Activated CD4-positive, alpha-beta T cell treated with anti-CD3 and anti-CD28 coated beads for 36 hours (primary cell): ENCODE results near the gene LRRC4C. TPM values are rescaled to one million over a fixed set of nuclear protein-coding genes. Genes with fewer than 3 reads are reported as not detected.

Source experiments
- ATAC-seq: fragments of 200-7000 bp; cut with Tn5 transposase; one replicate; pipeline ENCODE4 v1.10.0; 2021; ENCODE audit warnings: mild to moderate bottlenecking, moderate library complexity
- CTCF ChIA-PET: fragments of 350-600 bp; sonication (Branson Sonifier 250); formaldehyde crosslinking; loops from one replicate; lab custom pipeline; 2021; ENCODE audit warnings: antibody characterized with exemption; lab: Charles Lee
- POLR2A ChIA-PET: fragments of 350-600 bp; sonication (Branson Sonifier 250); formaldehyde crosslinking; loops from one replicate; lab custom pipeline; 2021; ENCODE audit warnings: antibody characterized with exemption, inconsistent platforms; lab: Charles Lee
- DNase-seq: peaks from one replicate; pipeline ENCODE4 v3.0.0-alpha.2; 2020
- H3K27ac Mint-ChIP-seq: one replicate; pipeline ENCODE4 v1.8.0; 2021; ENCODE audit warnings: mixed read lengths
- H3K27me3 Mint-ChIP-seq: one replicate; pipeline ENCODE4 v1.8.0; 2021; ENCODE audit warnings: mixed read lengths
- H3K36me3 Mint-ChIP-seq: one replicate; pipeline ENCODE4 v1.8.0; 2021; ENCODE audit warnings: low read depth, mixed read lengths
- H3K4me1 Mint-ChIP-seq: one replicate; pipeline ENCODE4 v1.8.0; 2021; ENCODE audit warnings: mixed read lengths
- H3K4me3 Mint-ChIP-seq: one replicate; pipeline ENCODE4 v1.8.0; 2021; ENCODE audit warnings: mild to moderate bottlenecking, moderate library complexity, mixed read lengths
- H3K9me3 Mint-ChIP-seq: one replicate; pipeline ENCODE4 v1.8.0; 2021; ENCODE audit warnings: low read depth, mixed read lengths
- intact Hi-C, 2 experiments: fragments of 100-400 bp; cut with DNase I in 1 of 2; cut with micrococcal nuclease in 1 of 2; formaldehyde crosslinking; loops; one replicate each; pipeline versions ENCODE4 v1.14.2 to v1.15.1; 2022 to 2024; cut with DNase I, micrococcal nuclease
- total RNA-seq, 2 experiments: library from RNA; stranded (reverse); gene quantifications; one replicate each; pipeline ENCODE4 v1.2.3, GENCODE V29; 2021

Gene LRRC4C
- total RNA-seq, 2 experiments from 2014 or later, result not detected

GRCh38 chr11:40370821-40371616 is 1088.4 kb downstream of the LRRC4C start:
- H3K4me3 Mint-ChIP-seq, result no peak overlapping the region
- DNase-seq (no peak), ATAC-seq (no peak)
- CTCF ChIA-PET, result no interaction called here
- intact Hi-C loops, result no loop called here
- H3K27me3 Mint-ChIP-seq, result no peaks in the 10 kb centered on the region
- no peaks in the 10 kb centered on the region for H3K4me1 Mint-ChIP-seq
- H3K36me3 Mint-ChIP-seq, result no peaks in the 10 kb centered on the region
- POLR2A ChIA-PET, result no interaction called here
- H3K9me3 Mint-ChIP-seq, result peaks cover 11% of the 10 kb centered on the region
- H3K27ac Mint-ChIP-seq, result no peak overlapping the region

- Mint-ChIP-seq H3K4me3 (no peak overlapping the region), H3K9me3 (peaks cover 30% of the 10 kb centered on the region), H3K36me3 (no peaks in the 10 kb centered on the region), H3K27ac (no peak overlapping the region), H3K4me1 (no peaks in the 10 kb centered on the region), H3K27me3 (no peaks in the 10 kb centered on the region)
- ChIA-PET POLR2A (no interaction called here), CTCF (no interaction called here)
- intact Hi-C loops, result no loop called here
- ATAC-seq (no peak), DNase-seq (no peak)
Measured at GRCh38 chr11:40360206-40360798, 1099.2 kb downstream of the LRRC4C start.

- no peak for ATAC-seq
- POLR2A ChIA-PET, result no interaction called here
- Mint-ChIP-seq H3K9me3 (peaks cover 30% of the 10 kb centered on the region), H3K36me3 (no peaks in the 10 kb centered on the region), H3K4me3 (no peak overlapping the region), H3K27me3 (no peaks in the 10 kb centered on the region), H3K27ac (no peak overlapping the region), H3K4me1 (no peaks in the 10 kb centered on the region)
- CTCF ChIA-PET, result no interaction called here
- intact Hi-C loops, result no loop called here
- no peak for DNase-seq
Measured at GRCh38 chr11:40354121-40354520, 1105.3 kb downstream of the LRRC4C start.

- no peak for DNase-seq
Measured at GRCh38 chr11:40340911-40341310, 1118.5 kb downstream of the LRRC4C start.

GRCh38 chr11:40338739-40339138 is 1120.7 kb downstream of the LRRC4C start:
- intact Hi-C loops, result no loop called here

More at GRCh38 chr11:40340911-40341310, 1118.5 kb downstream of the LRRC4C start:
- Mint-ChIP-seq H3K9me3 (peaks cover 11% of the 10 kb centered on the region), H3K36me3 (no peaks in the 10 kb centered on the region), H3K27ac (no peak overlapping the region), H3K27me3 (no peaks in the 10 kb centered on the region), H3K4me3 (no peak overlapping the region), H3K4me1 (no peaks in the 10 kb centered on the region)
- ChIA-PET CTCF (no interaction called here), POLR2A (no interaction called here)
- intact Hi-C loops, result no loop called here
- no peak for ATAC-seq

DNA sequence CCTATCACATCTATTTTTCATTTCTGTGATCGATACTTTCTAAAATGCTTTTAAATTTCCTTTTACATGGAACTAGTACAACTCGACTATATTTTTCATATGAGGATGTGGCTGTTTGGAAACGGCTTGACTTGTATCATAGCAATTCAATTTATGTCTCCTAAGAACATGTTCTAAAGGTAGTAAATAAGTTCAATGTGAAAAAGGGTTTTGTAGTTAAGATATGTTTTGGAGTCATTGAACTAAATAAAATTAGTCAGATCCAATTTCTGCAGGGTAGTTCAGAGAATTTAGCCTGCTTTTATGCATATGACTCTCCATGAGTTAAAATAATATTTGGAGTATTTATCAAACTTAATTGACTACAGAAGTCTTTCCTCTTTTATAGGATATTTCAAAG is 1121.4 kb downstream of the LRRC4C start:
- Mint-ChIP-seq H3K9me3 (peaks cover 10% of the 10 kb centered on the region), H3K4me1 (no peaks in the 10 kb centered on the region), H3K27ac (no peak overlapping the region), H3K27me3 (no peaks in the 10 kb centered on the region), H3K36me3 (no peaks in the 10 kb centered on the region), H3K4me3 (no peak overlapping the region)
- ChIA-PET CTCF (no interaction called here), POLR2A (no interaction called here)
- ATAC-seq (no peak), DNase-seq (no peak)
- intact Hi-C loops, result no loop called here

More at GRCh38 chr11:40338739-40339138, 1120.7 kb downstream of the LRRC4C start:
- no peak overlapping the region for H3K4me3 Mint-ChIP-seq
- peaks cover 9% of the 10 kb centered on the region for H3K9me3 Mint-ChIP-seq
- DNase-seq (no peak), ATAC-seq (no peak)
- ChIA-PET POLR2A (no interaction called here), CTCF (no interaction called here)
- H3K27ac Mint-ChIP-seq, result no peak overlapping the region
- H3K36me3 Mint-ChIP-seq, result no peaks in the 10 kb centered on the region
- H3K27me3 Mint-ChIP-seq, result no peaks in the 10 kb centered on the region
- no peaks in the 10 kb centered on the region for H3K4me1 Mint-ChIP-seq

DNA sequence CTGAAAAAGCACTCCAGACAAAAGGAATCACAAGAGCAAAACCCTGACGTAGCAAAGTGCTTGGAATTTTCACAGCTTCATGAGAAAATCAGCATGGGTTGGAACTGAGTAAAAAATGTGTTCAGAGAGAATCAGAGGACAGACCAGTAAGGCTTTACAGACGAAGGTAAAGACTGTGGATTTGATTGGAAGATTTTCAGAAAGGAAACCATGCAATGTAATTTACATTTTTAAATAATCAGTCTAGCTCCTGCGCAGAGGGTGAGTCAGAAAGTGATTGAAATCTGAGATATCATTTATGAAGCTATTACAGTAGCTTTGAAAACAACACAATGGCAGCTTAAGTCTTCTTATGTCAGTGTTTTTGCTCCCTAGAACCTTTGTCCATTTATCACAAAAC is 1122.3 kb downstream of the LRRC4C start:
- ChIA-PET POLR2A (no interaction called here), CTCF (no interaction called here)
- DNase-seq (no peak), ATAC-seq (no peak)
- no peaks in the 10 kb centered on the region for H3K36me3 Mint-ChIP-seq
- no peaks in the 10 kb centered on the region for H3K27me3 Mint-ChIP-seq
- H3K4me1 Mint-ChIP-seq, result no peaks in the 10 kb centered on the region
- H3K9me3 Mint-ChIP-seq, result peaks cover 14% of the 10 kb centered on the region
- no peak overlapping the region for H3K27ac Mint-ChIP-seq
- H3K4me3 Mint-ChIP-seq, result no peak overlapping the region
- intact Hi-C loops, result no loop called here

- no peaks in the 10 kb centered on the region for H3K27me3 Mint-ChIP-seq
- peaks cover 12% of the 10 kb centered on the region for H3K9me3 Mint-ChIP-seq
- no peaks in the 10 kb centered on the region for H3K36me3 Mint-ChIP-seq
- intact Hi-C loops, result no loop called here
- H3K27ac Mint-ChIP-seq, result no peak overlapping the region
- ATAC-seq, result no peak
- no peak overlapping the region for H3K4me3 Mint-ChIP-seq
- H3K4me1 Mint-ChIP-seq, result no peaks in the 10 kb centered on the region
- CTCF ChIA-PET, result interaction anchor here (0.6 kb wide), 1 partner anchor 758 kb away, joined by 3 read pairs; no protein-coding TSS in a partner anchor
- DNase-seq, result no peak
- POLR2A ChIA-PET, result no interaction called here
Measured at GRCh38 chr11:40328890-40329614, 1130.4 kb downstream of the LRRC4C start.

DNA sequence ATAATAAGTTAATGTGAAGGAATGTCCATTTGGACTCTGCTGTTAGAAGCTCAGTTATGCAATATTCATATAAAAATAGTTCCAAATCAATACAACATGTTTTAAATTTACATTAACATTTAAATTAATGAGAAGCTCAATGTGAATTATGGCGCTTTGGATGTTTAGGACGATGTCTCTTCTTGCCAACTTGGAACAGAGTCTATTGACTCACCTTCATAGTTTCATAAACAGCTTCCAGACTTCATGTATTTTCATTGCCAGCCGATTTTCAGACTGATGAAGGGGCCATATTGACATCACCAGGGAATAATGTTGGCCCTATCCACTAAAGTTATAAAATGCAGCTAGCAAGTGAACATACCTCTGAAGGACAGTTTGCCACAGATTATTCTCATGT is 1136.2 kb downstream of the LRRC4C start:
- H3K4me3 Mint-ChIP-seq, result no peak overlapping the region
- POLR2A ChIA-PET, result no interaction called here
- no peak overlapping the region for H3K27ac Mint-ChIP-seq
- no peaks in the 10 kb centered on the region for H3K27me3 Mint-ChIP-seq
- no peaks in the 10 kb centered on the region for H3K36me3 Mint-ChIP-seq
- intact Hi-C loops, result no loop called here
- DNase-seq (no peak), ATAC-seq (no peak)
- H3K4me1 Mint-ChIP-seq, result no peaks in the 10 kb centered on the region
- CTCF ChIA-PET, result no interaction called here
- H3K9me3 Mint-ChIP-seq, result peaks cover 8% of the 10 kb centered on the region

DNA sequence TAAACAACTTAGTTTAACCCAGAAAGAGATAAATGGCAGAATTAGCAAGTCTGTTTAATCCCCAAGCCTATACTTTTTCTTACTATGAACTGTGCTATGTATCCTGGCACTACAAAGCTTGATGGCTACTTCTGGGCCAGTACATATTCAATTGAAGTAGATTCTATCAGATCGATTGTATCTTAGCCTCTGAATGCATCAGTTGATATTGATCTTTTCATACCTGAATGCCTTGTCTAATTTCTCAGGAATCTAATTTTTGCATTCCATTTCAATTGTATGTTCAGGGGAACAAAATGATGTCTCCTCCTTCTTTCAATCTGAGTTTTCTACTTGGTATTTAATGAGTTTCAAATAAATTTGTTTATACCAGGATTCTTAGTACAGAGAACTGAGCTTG is 1137.9 kb downstream of the LRRC4C start:
- ChIA-PET POLR2A (no interaction called here), CTCF (no interaction called here)
- Mint-ChIP-seq H3K27ac (no peak overlapping the region), H3K36me3 (no peaks in the 10 kb centered on the region), H3K9me3 (peaks cover 10% of the 10 kb centered on the region), H3K4me1 (no peaks in the 10 kb centered on the region), H3K27me3 (no peaks in the 10 kb centered on the region), H3K4me3 (no peak overlapping the region)
- ATAC-seq (no peak), DNase-seq (no peak)
- intact Hi-C loops, result no loop called here

GRCh38 chr11:40316171-40316570 is 1143.3 kb downstream of the LRRC4C start:
- H3K27me3 Mint-ChIP-seq, result no peaks in the 10 kb centered on the region
- intact Hi-C loops, result no loop called here
- no peak for ATAC-seq
- H3K4me3 Mint-ChIP-seq, result no peak overlapping the region
- H3K9me3 Mint-ChIP-seq, result peaks cover 12% of the 10 kb centered on the region
- POLR2A ChIA-PET, result no interaction called here
- H3K36me3 Mint-ChIP-seq, result no peaks in the 10 kb centered on the region
- no peak for DNase-seq
- CTCF ChIA-PET, result no interaction called here
- H3K27ac Mint-ChIP-seq, result no peak overlapping the region
- H3K4me1 Mint-ChIP-seq, result no peaks in the 10 kb centered on the region

DNA sequence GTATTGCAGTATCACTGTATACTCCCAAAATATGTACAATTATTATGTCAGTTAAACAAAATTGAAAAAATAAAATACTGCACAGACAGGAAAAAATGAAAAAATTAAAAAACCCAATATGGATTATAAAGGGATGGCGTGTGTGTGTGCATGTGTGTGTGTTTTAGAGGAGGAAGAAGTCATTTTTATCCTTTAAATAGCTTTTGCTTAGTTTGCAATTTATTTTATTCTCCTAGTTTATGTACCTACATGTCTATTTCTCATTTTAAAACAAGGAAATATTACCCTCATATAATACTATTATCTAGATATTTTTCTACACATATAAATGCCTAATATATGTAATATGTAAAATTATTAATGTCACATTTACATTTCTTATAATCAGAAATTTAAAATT is 1144.3 kb downstream of the LRRC4C start:
- H3K36me3 Mint-ChIP-seq, result no peaks in the 10 kb centered on the region
- DNase-seq, result no peak
- intact Hi-C loops, result no loop called here
- ChIA-PET CTCF (interaction anchor here (1.1 kb wide), 1 partner anchor 21 kb away, joined by 5 read pairs; no protein-coding TSS in a partner anchor), POLR2A (no interaction called here)
- peaks cover 12% of the 10 kb centered on the region for H3K9me3 Mint-ChIP-seq
- H3K27me3 Mint-ChIP-seq, result no peaks in the 10 kb centered on the region
- no peak for ATAC-seq
- no peak overlapping the region for H3K27ac Mint-ChIP-seq
- no peaks in the 10 kb centered on the region for H3K4me1 Mint-ChIP-seq
- H3K4me3 Mint-ChIP-seq, result no peak overlapping the region
